A673 (cell line): ENCODE data around the gene TTLL5. TPM values are rescaled to one million over a fixed set of nuclear protein-coding genes. Genes with fewer than 3 reads are reported as not detected.

Source experiments
- BruUV-seq: library from RNA; stranded (reverse); fragments of 400-500 nt; replicated peaks from 2 replicates; lab custom pipeline; 2021; lab: Mats Ljungman, UMichigan
- CTCF ChIA-PET: fragments of 300-600 bp; sonication (Branson Sonifier 250); formaldehyde crosslinking; loops from one replicate; lab custom pipeline; 2022; ENCODE audit warnings: antibody characterized with exemption; lab: Charles Lee
- POLR2A ChIA-PET: fragments of 300-600 bp; sonication (Branson Sonifier 250); formaldehyde crosslinking; loops from one replicate; lab custom pipeline; 2022; ENCODE audit warnings: antibody characterized with exemption; ENCODE audit not compliant: low non-redundant PET; lab: Charles Lee
- DNase-seq: peaks from one replicate; pipeline ENCODE4 v3.0.0-alpha.2; 2015; ENCODE audit warnings: low spot score
- H3K27ac ChIP-seq: fragments of 200-600 bp; sonication (generic); 2 replicates; pipeline ENCODE4 v1.5.1; 2016; ENCODE audit warnings: mixed run types, low read depth, mild to moderate bottlenecking, mixed read lengths, antibody characterized with exemption, low read length; ENCODE audit not compliant: poor library complexity, severe bottlenecking
- H3K27me3 ChIP-seq: fragments of 200-600 bp; sonication (generic); replicated peaks from 2 replicates; pipeline ENCODE4 v1.6.1; 2017; ENCODE audit warnings: mixed run types, low read depth, mild to moderate bottlenecking, mixed read lengths, antibody characterized with exemption, low read length; ENCODE audit not compliant: insufficient read depth, poor library complexity
- H3K36me3 ChIP-seq: fragments of 200-600 bp; sonication (generic); 2 replicates; pipeline ENCODE4 v1.6.1; 2016; ENCODE audit warnings: mixed run types, mild to moderate bottlenecking, mixed read lengths, antibody characterized with exemption, low read length; ENCODE audit not compliant: insufficient read depth, poor library complexity, severe bottlenecking
- H3K4me1 ChIP-seq: fragments of 200-600 bp; sonication (generic); 2 replicates; pipeline ENCODE4 v1.6.1; 2017; ENCODE audit warnings: mixed run types, mild to moderate bottlenecking, mixed read lengths, antibody characterized with exemption, low read length; ENCODE audit not compliant: insufficient read depth, poor library complexity, severe bottlenecking
- H3K4me3 ChIP-seq: fragments of 200-600 bp; sonication (generic); 2 replicates; pipeline ENCODE4 v1.5.1; 2016; ENCODE audit warnings: low read depth, mixed run types, mild to moderate bottlenecking, mixed read lengths, low read length; ENCODE audit not compliant: poor library complexity, severe bottlenecking
- H3K9me3 ChIP-seq: fragments of 200-600 bp; sonication (generic); 2 replicates; pipeline ENCODE4 v1.6.1; 2016; ENCODE audit warnings: mixed run types, low read depth, mild to moderate bottlenecking, mixed read lengths, antibody characterized with exemption, low read length; ENCODE audit not compliant: poor library complexity, severe bottlenecking
- EZH2 ChIP-seq: fragments of 200-600 bp; sonication (generic); IDR thresholded peaks from 2 replicates; pipeline ENCODE4 v1.6.1; 2017; ENCODE audit warnings: borderline replicate concordance, low read depth, mild to moderate bottlenecking, mixed read lengths, antibody characterized with exemption, low read length; ENCODE audit not compliant: poor library complexity, severe bottlenecking
- intact Hi-C: fragments of 100-400 bp; cut with micrococcal nuclease; formaldehyde crosslinking; loops from one replicate; pipeline ENCODE4 v1.10.0; 2022; ENCODE audit not compliant: unreplicated experiment
- total RNA-seq: library from RNA; stranded (reverse); gene quantifications from 2 replicates; pipeline ENCODE4 v1.2.3, GENCODE V29; 2021
- TF ChIP-seq, protein P1 (sequence below): fragments of 300-800, 200-600 bp; sonication (generic); conservative IDR thresholded peaks from 2 replicates; pipeline ENCODE4 v1.5.1; 2017; ENCODE audit warnings: low read depth, mild to moderate bottlenecking, antibody characterized with exemption, low read length, moderate library complexity, mixed read lengths

The TTLL5 gene
- total RNA-seq, 1 experiment from 2014 or later = 56.7 TPM

DNA sequence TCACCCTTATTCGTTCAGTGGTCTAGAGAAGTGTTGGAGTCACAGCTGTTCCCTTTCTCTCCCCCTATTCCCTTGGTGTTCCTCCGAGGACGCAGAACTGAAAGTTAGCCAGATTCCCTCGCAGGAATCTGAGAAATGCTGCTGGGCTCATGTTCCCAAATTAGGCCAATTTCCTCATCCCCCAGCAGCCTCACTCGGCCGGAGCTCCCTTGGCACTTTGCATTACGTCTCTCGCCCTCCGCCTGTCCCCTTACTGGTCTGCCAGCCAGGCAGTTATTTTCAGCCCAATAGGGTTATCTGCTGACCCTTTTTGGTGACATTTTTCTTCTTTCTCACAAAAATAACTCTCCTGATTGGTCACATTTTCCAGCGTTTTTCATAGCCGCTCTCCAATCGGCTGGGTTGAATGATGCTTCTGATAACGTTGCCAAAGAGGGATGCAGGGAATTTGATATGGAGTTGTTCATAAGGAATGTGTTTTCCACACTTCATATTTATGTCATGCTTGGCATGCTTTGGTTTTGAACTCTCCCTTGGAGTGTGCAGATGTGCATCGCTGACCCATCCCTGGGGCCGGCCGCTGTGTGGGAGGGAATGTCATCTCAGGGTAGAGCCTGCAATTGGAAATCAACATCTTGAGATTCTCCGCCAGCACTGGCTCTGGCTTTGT lies 334.5 kb downstream of the TTLL5 start:
- Histone ChIP-seq H3K36me3 (peaks cover 11% of the 10 kb centered on the region), H3K4me3 (no peak overlapping the region), H3K27ac (no peak overlapping the region), H3K4me1 (no peaks in the 10 kb centered on the region), H3K27me3 (no peaks in the 10 kb centered on the region), H3K9me3 (no peaks in the 10 kb centered on the region)
- CTCF ChIA-PET = no interaction called here
- POLR2A ChIA-PET = no interaction called here
- no peak for DNase-seq
- TF ChIP-seq EZH2 = no peak
- TF ChIP-seq, protein P1, sequence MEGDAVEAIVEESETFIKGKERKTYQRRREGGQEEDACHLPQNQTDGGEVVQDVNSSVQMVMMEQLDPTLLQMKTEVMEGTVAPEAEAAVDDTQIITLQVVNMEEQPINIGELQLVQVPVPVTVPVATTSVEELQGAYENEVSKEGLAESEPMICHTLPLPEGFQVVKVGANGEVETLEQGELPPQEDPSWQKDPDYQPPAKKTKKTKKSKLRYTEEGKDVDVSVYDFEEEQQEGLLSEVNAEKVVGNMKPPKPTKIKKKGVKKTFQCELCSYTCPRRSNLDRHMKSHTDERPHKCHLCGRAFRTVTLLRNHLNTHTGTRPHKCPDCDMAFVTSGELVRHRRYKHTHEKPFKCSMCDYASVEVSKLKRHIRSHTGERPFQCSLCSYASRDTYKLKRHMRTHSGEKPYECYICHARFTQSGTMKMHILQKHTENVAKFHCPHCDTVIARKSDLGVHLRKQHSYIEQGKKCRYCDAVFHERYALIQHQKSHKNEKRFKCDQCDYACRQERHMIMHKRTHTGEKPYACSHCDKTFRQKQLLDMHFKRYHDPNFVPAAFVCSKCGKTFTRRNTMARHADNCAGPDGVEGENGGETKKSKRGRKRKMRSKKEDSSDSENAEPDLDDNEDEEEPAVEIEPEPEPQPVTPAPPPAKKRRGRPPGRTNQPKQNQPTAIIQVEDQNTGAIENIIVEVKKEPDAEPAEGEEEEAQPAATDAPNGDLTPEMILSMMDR = no peak
- BruUV-seq = no TSS peak
- intact Hi-C loops = no loop called here

DNA sequence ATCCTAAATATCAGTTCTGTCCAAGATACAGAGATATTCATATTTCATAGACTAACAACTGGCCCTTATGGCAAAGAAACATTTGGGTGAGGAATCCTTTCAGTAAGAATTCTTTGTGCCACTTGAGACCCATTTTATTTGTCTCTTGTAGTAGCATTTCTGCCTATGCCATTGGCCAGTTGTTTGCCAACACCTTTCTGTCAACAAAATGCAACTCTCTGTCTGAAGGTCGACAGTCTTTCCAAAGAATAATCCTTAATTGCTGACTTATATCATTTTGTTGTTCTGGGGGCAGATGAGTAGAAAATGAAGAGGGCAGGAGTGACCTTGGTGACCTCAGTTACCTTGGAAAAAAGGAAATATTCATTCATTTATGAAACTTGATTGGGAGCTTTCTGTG lies 335.4 kb downstream of the TTLL5 start:
- H3K9me3 ChIP-seq = no peaks in the 10 kb centered on the region
- ChIA-PET POLR2A (no interaction called here), CTCF (no interaction called here)
- no peaks in the 10 kb centered on the region for H3K4me1 ChIP-seq
- BruUV-seq = no TSS peak
- no peak overlapping the region for H3K27ac ChIP-seq
- intact Hi-C loops = no loop called here
- TF ChIP-seq, protein P1 = no peak
- TF ChIP-seq EZH2 = no peak
- no peaks in the 10 kb centered on the region for H3K27me3 ChIP-seq
- DNase-seq = no peak
- peaks cover 11% of the 10 kb centered on the region for H3K36me3 ChIP-seq
- no peak overlapping the region for H3K4me3 ChIP-seq

DNA sequence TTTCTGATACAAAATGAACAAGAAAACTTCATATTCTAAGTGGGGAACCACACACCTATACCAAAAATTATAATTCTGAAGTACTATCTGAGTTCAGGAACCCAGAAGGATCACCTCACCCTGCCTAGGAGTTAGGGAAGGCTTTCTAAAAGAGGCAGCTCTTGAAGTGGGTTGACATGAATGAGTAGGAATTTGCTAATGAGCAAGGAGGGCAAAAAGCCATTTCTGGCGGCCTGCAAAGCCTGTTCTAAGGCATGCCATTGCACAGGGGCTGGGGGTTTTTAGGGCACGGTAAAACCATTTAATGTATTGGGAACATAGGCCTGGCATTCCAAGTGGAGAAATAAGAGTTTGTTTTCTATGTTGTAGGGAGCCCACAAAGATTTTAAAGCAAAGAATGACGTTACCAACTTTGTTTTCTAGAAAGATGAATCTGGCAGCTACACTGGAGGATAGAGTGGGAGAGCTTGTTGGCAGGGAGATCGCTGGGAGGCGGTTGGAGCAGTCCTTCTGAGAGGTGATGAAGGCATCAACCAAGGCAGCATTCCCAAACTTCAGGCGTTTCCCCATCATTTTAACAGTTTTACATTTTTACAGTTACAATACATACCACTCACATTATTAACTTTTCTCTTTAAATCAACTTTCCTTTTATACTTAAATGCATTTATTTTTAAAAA lies 338.6 kb downstream of the TTLL5 start:
- intact Hi-C loops = no loop called here
- Histone ChIP-seq H3K27ac (no peak overlapping the region), H3K27me3 (no peaks in the 10 kb centered on the region), H3K4me3 (no peak overlapping the region), H3K4me1 (no peaks in the 10 kb centered on the region), H3K36me3 (peaks cover 11% of the 10 kb centered on the region), H3K9me3 (no peaks in the 10 kb centered on the region)
- DNase-seq = no peak
- TF ChIP-seq, protein P1 = no peak
- no TSS peak for BruUV-seq
- ChIA-PET POLR2A (no interaction called here), CTCF (no interaction called here)
